Hepatocyte (in vitro differentiated cells): ENCODE data around the gene ALOX5. TPM values are rescaled to one million over a fixed set of nuclear protein-coding genes. Genes with fewer than 3 reads are reported as not detected.
"Not testable (repeated sequence)": the region's sequence is repeated elsewhere in the genome, so short reads cannot be mapped to it uniquely, and the experiment has no call there.

Experiments
- DNase-seq: peaks from one replicate; pipeline ENCODE4 v3.0.0-alpha.2; 2016; ENCODE audit warnings: low spot score
- H2AFZ ChIP-seq: fragments of 200-600 bp; sonication (generic); 2 replicates; pipeline ENCODE4 v1.6.0; 2016; ENCODE audit warnings: antibody characterized with exemption, mild to moderate bottlenecking
- H3K27ac ChIP-seq: fragments of 200-600 bp; sonication (generic); 2 replicates; pipeline ENCODE4 v1.5.1; 2016; ENCODE audit warnings: mild to moderate bottlenecking
- H3K27me3 ChIP-seq: fragments of 200-600 bp; sonication (generic); 2 replicates; pipeline ENCODE4 v1.6.1; 2016
- H3K36me3 ChIP-seq: fragments of 200-600 bp; sonication (generic); replicated peaks from 2 replicates; pipeline ENCODE4 v1.5.1; 2016; ENCODE audit warnings: low read depth; ENCODE audit not compliant: insufficient read depth
- H3K4me1 ChIP-seq: fragments of 200-600 bp; sonication (generic); 2 replicates; pipeline ENCODE4 v1.5.1; 2016; ENCODE audit warnings: mild to moderate bottlenecking, moderate library complexity; ENCODE audit not compliant: insufficient read depth
- H3K4me2 ChIP-seq: fragments of 200-600 bp; sonication (generic); 2 replicates; pipeline ENCODE4 v1.6.0; 2016
- H3K4me3 ChIP-seq: fragments of 200-600 bp; sonication (generic); 2 replicates; pipeline ENCODE4 v1.5.1; 2016; ENCODE audit warnings: mild to moderate bottlenecking
- H3K79me2 ChIP-seq: fragments of 200-600 bp; sonication (generic); 2 replicates; pipeline ENCODE4 v1.6.0; 2017; ENCODE audit warnings: mild to moderate bottlenecking
- H3K9me2 ChIP-seq: fragments of 200-600 bp; sonication (generic); replicated peaks from 2 replicates; pipeline ENCODE4 v1.6.0; 2017; ENCODE audit warnings: mild to moderate bottlenecking; ENCODE audit not compliant: insufficient read depth
- H3K9me3 ChIP-seq: fragments of 200-600 bp; sonication (generic); 2 replicates; pipeline ENCODE4 v1.5.1; 2016; ENCODE audit warnings: low read depth, mild to moderate bottlenecking
- H4K20me1 ChIP-seq: fragments of 200-600 bp; sonication (generic); 2 replicates; pipeline ENCODE4 v1.6.0; 2016; ENCODE audit warnings: mild to moderate bottlenecking; ENCODE audit not compliant: insufficient read depth, poor library complexity, severe bottlenecking
- CTCF ChIP-seq: fragments of 200-600 bp; sonication (generic); IDR thresholded peaks from 2 replicates; pipeline ENCODE4 v1.5.1; 2016; ENCODE audit warnings: antibody characterized with exemption, mild to moderate bottlenecking; ENCODE audit not compliant: poor library complexity
- EZH2 ChIP-seq: fragments of 200-600 bp; sonication (generic); IDR thresholded peaks from 2 replicates; pipeline ENCODE4 v1.6.1; 2016; ENCODE audit warnings: antibody characterized with exemption, mild to moderate bottlenecking, borderline replicate concordance
- EZH2phosphoT487 ChIP-seq: fragments of 200-600 bp; sonication (generic); IDR thresholded peaks from one replicate; pipeline ENCODE4 v1.6.1; 2018; ENCODE audit warnings: antibody characterized with exemption, mild to moderate bottlenecking, low read depth, moderate library complexity; ENCODE audit not compliant: unreplicated experiment, severe bottlenecking
- WGBS: methylation state at CpG from one replicate; pipeline ENCODE4 v1.1.6; 2016; ENCODE audit warnings: low lambda C conversion rate; ENCODE audit errors: missing lambda C conversion rate; 5-methylcytosine and 5-hydroxymethylcytosine counted together
- polyA plus RNA-seq: library from polyadenylated mRNA; unstranded; fragments of >200 nt; fragmentation: Nextera tagmentation; extraction: Ambion mirVana; gene quantifications from 2 replicates; pipeline ENCODE4 v1.2.1, GENCODE V29; 2016
- total RNA-seq: library from RNA; depleted of rRNA; stranded (reverse); fragments of >200 nt; gene quantifications from 2 replicates; pipeline ENCODE4 v1.2.3, GENCODE V29; 2014

Gene ALOX5
- total and polyA plus RNA-seq, 2 experiments from 2014 or later, result 3.5 to 4.4 TPM

DNA sequence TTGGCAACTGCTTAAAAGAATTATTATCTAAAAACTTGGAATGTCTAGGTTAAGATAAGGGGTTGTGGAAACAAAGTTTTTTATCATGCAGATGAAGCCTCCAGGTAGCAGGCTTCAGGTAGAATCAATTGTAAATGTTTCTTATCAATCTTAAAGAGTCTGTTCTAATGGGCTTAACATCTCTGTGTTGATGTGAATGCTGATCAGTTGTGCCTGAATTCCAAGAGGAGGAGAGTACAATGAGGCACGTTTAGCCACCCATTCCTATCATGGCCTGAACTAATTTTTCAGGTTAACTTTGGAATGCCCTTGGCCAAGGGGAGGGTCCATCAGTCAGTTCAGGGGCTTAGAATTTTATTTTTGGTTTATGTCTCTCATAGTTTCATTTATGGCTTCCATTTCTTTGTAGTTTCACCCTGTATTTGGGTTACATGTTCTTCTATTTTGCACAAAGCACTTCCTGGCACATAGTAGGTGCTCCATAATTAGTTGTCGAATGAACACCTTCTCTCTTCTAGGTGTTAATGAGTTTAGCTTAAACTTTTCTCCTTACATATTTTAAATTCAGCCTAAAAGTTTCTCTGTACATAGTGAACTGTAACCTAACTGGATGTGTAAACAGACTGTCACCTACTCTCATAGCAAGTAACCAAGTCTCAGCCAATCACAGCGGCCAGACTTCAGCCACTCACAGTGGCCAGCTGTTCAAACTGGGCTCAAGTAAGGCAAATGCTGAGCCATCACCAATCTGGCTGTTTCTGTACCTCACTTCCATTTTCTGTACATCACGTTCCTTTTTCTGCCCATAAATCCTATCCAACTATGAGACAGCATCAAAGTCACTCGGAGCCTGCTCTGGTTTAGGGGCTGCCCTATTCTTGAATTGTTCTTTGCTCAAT lies 34.7 kb downstream of the ALOX5 start:
- no peak overlapping the region for H3K4me2 ChIP-seq
- H3K27me3 ChIP-seq, result no peaks in the 10 kb centered on the region
- H2AFZ ChIP-seq, result no peak overlapping the region
- H4K20me1 ChIP-seq, result no peaks in the 10 kb centered on the region
- no peaks in the 10 kb centered on the region for H3K36me3 ChIP-seq
- no peaks in the 10 kb centered on the region for H3K9me3 ChIP-seq
- no peaks in the 10 kb centered on the region for H3K79me2 ChIP-seq
- no peak for DNase-seq
- 64% methylated on average over 5 of the region's 5 CpGs for WGBS
- no peaks in the 10 kb centered on the region for H3K9me2 ChIP-seq
- no peak overlapping the region for H3K4me3 ChIP-seq
- no peaks in the 10 kb centered on the region for H3K4me1 ChIP-seq
- no peak overlapping the region for H3K27ac ChIP-seq
- TF ChIP-seq EZH2phosphoT487 (no peak), CTCF (no peak), EZH2 (no peak)

- not testable (repeated sequence) for H3K79me2 ChIP-seq, H3K4me2 ChIP-seq, H2AFZ ChIP-seq, H3K27me3 ChIP-seq, H4K20me1 ChIP-seq, H3K36me3 ChIP-seq, H3K27ac ChIP-seq, DNase-seq, H3K9me3 ChIP-seq, H3K4me3 ChIP-seq, H3K4me1 ChIP-seq, H3K9me2 ChIP-seq
Measured at GRCh38 chr10:45409347-45409746, 35.3 kb downstream of the ALOX5 start.

- Histone ChIP-seq H3K4me1 (no peaks in the 10 kb centered on the region), H3K36me3 (no peaks in the 10 kb centered on the region)
Measured at GRCh38 chr10:45409782-45410181, 35.8 kb downstream of the ALOX5 start.

More at GRCh38 chr10:45409782-45410181, 35.8 kb downstream of the ALOX5 start:
- no peaks in the 10 kb centered on the region for H3K79me2 ChIP-seq
- H3K9me3 ChIP-seq, result no peaks in the 10 kb centered on the region
- H3K27me3 ChIP-seq, result no peaks in the 10 kb centered on the region
- no peak overlapping the region for H3K4me3 ChIP-seq
- TF ChIP-seq EZH2 (no peak), EZH2phosphoT487 (no peak), CTCF (no peak)
- no peak for DNase-seq
- H3K27ac ChIP-seq, result no peak overlapping the region
- no peaks in the 10 kb centered on the region for H3K9me2 ChIP-seq
- 91% methylated on average over 1 of the region's 1 CpG for WGBS
- no peaks in the 10 kb centered on the region for H4K20me1 ChIP-seq
- no peak overlapping the region for H3K4me2 ChIP-seq
- no peak overlapping the region for H2AFZ ChIP-seq
